ENCODE data around the gene TMEM154. TPM values are rescaled to one million over a fixed set of nuclear protein-coding genes. Genes with fewer than 3 reads are reported as not detected.

Gene TMEM154
- polyA plus RNA-seq, 1 of the 3 experiments (the other 2 are of a cell fraction), result 0.58 TPM

- Histone ChIP-seq H3K4me3 (ENCODE audit: low read depth in 2 of 2, low read length in 1 of 2) (no peak overlapping the region), H3K27ac (ENCODE audit: low read depth in 2 of 2, low read length in 1 of 2) (no peak overlapping the region), H3K4me2 (no peak overlapping the region), H3F3A (replicated peaks; ENCODE audit: insufficient read depth) (peaks cover 2% of the 10 kb centered on the region), H2AFZ (ENCODE audit: low read depth) (no peak overlapping the region), H3K79me2 (ENCODE audit: insufficient read depth) (no peaks in the 10 kb centered on the region), H3K9ac (no peak overlapping the region), H3K36me3 (replicated peaks in 1 of 2; ENCODE audit: control insufficient read depth in 1 of 2, insufficient read depth in 2 of 2, low read length in 1 of 2) (no peaks in the 10 kb centered on the region), H3K4me1 (ENCODE audit: control insufficient read depth in 1 of 2, insufficient read depth in 2 of 2, low read depth in 1 of 2, low read length in 1 of 2) (peaks cover 6 to 20% of the 10 kb centered on the region in 2 experiments; a peak in 3 of 4 replicates), H3K9me3 (no peaks in the 10 kb centered on the region), H3K27me3 (ENCODE audit: insufficient read depth) (no peaks in the 10 kb centered on the region), H3K9me2 (no peaks in the 10 kb centered on the region), H4K20me1 (ENCODE audit: insufficient read depth) (no peaks in the 10 kb centered on the region)
- CTCF ChIA-PET, result no interaction called here
- POLR2A ChIA-PET, result no interaction called here
- no peak for DNase-seq
- TF ChIP-seq EZH2phosphoT487 (IDR thresholded peaks at IDR 0.05; ENCODE audit: borderline replicate concordance, low read depth), result no peak
- TF ChIP-seq PBX3 (IDR thresholded peaks at IDR 0.05), result no peak
- TF ChIP-seq TAF1 (IDR thresholded peaks at IDR 0.05; ENCODE audit: borderline replicate concordance, low read depth, low read length), result no peak
- no peak for TF ChIP-seq MEF2A (IDR thresholded peaks at IDR 0.05; ENCODE audit: borderline replicate concordance, low read depth)
- TF ChIP-seq TCF12 (IDR thresholded peaks at IDR 0.05), result no peak
- no peak for TF ChIP-seq POLR2AphosphoS5 (IDR thresholded peaks at IDR 0.05; ENCODE audit: low read depth, low read length)
- TF ChIP-seq SMC3 (IDR thresholded peaks at IDR 0.05; ENCODE audit: low read depth, low read length), result no peak
- TF ChIP-seq FOXJ3 (CRISPR knock-in tag; IDR thresholded peaks at IDR 0.05), result no peak
- no peak for TF ChIP-seq SIN3A (IDR thresholded peaks at IDR 0.05; ENCODE audit: borderline replicate concordance, low read depth, low read length)
- no peak for TF ChIP-seq FOXM1 (IDR thresholded peaks at IDR 0.05; ENCODE audit: low read depth)
- TF ChIP-seq NFIC (IDR thresholded peaks at IDR 0.05; ENCODE audit: borderline replicate concordance), result no peak
- TF ChIP-seq MXI1 (IDR thresholded peaks at IDR 0.05; ENCODE audit: low read depth, low read length), result no peak
- no peak for TF ChIP-seq CHD2 (IDR thresholded peaks at IDR 0.05; ENCODE audit: low read length, partially characterized antibody)
- TF ChIP-seq FOSL2 (IDR thresholded peaks at IDR 0.05; ENCODE audit: borderline replicate concordance, low read depth), result no peak
- no peak for TF ChIP-seq JUND (IDR thresholded peaks at IDR 0.05)
- TF ChIP-seq RCOR1 (IDR thresholded peaks at IDR 0.05; ENCODE audit: low read length), result no peak
- WGBS (ENCODE audit: low lambda C conversion rate), result 70% methylated on average over 2 of the region's 2 CpGs
These were observed 93.1 kb downstream of the TMEM154 start for GRCh38 chr4:152586668-152587067.

- no peaks in the 10 kb centered on the region for H4K20me1 ChIP-seq (ENCODE audit: insufficient read depth)
- no peaks in the 10 kb centered on the region for H3F3A ChIP-seq (replicated peaks; ENCODE audit: insufficient read depth)
- ChIA-PET CTCF (interaction anchor here (1.3 kb wide), 1 partner anchor 56 kb away, joined by 4 read pairs; no protein-coding TSS in a partner anchor), POLR2A (no interaction called here)
- no peak overlapping the region for H3K4me2 ChIP-seq
- H3K9me2 ChIP-seq, result no peaks in the 10 kb centered on the region
- DNase-seq, result no peak
- H3K9me3 ChIP-seq, result no peaks in the 10 kb centered on the region
- peaks cover 0 to 5% of the 10 kb centered on the region in 2 experiments; a peak in 3 of 4 replicates for H3K4me1 ChIP-seq (ENCODE audit: control insufficient read depth in 1 of 2, insufficient read depth in 2 of 2, low read depth in 1 of 2, low read length in 1 of 2)
- H3K27ac ChIP-seq (ENCODE audit: low read depth in 2 of 2, low read length in 1 of 2), result no peak overlapping the region
- no peaks in the 10 kb centered on the region for H3K79me2 ChIP-seq (ENCODE audit: insufficient read depth)
- no peak overlapping the region; the same call in 1 of the 2 replicates for H2AFZ ChIP-seq (ENCODE audit: low read depth)
- TF ChIP-seq TEAD4 (IDR thresholded peaks at IDR 0.05; ENCODE audit: borderline replicate concordance, insufficient read depth) (no peak), RXRA (IDR thresholded peaks at IDR 0.05; ENCODE audit: borderline replicate concordance, low read depth) (no peak), ELF1 (IDR thresholded peaks at IDR 0.05) (no peak), EP300 (IDR thresholded peaks at IDR 0.05; ENCODE audit: borderline replicate concordance in 1 of 2, low read depth in 1 of 2, low read length in 1 of 2) (no peak), JUND (IDR thresholded peaks at IDR 0.05) (no peak), TAF1 (IDR thresholded peaks at IDR 0.05; ENCODE audit: borderline replicate concordance, low read depth, low read length) (no peak), EZH2phosphoT487 (IDR thresholded peaks at IDR 0.05; ENCODE audit: borderline replicate concordance, low read depth) (no peak), NFIC (IDR thresholded peaks at IDR 0.05; ENCODE audit: borderline replicate concordance) (no peak), FOXJ3 (CRISPR knock-in tag; IDR thresholded peaks at IDR 0.05) (no peak), USF2 (IDR thresholded peaks at IDR 0.05; ENCODE audit: borderline replicate concordance, low read depth, low read length) (no peak), FOXM1 (IDR thresholded peaks at IDR 0.05; ENCODE audit: low read depth) (no peak), RFX5 (IDR thresholded peaks at IDR 0.05; ENCODE audit: low read length) (no peak)
- WGBS (ENCODE audit: low lambda C conversion rate), result 77% methylated on average over 7 of the region's 7 CpGs
- H3K9ac ChIP-seq, result no peak overlapping the region
- H3K4me3 ChIP-seq (ENCODE audit: low read depth in 2 of 2, low read length in 1 of 2), result no peak overlapping the region
- H3K36me3 ChIP-seq (replicated peaks in 1 of 2; ENCODE audit: control insufficient read depth in 1 of 2, insufficient read depth in 2 of 2, low read length in 1 of 2), result no peaks in the 10 kb centered on the region
- no peaks in the 10 kb centered on the region for H3K27me3 ChIP-seq (ENCODE audit: insufficient read depth)
These were observed 94.8 kb downstream of the TMEM154 start for GRCh38 chr4:152585023-152585441.
